ENCODE data around the gene DSCAML1. TPM values are rescaled to one million over a fixed set of nuclear protein-coding genes. Genes with fewer than 3 reads are reported as not detected.

Gene DSCAML1
- total RNA-seq, 1 experiment from 2014 or later: 0.15 TPM

DNA sequence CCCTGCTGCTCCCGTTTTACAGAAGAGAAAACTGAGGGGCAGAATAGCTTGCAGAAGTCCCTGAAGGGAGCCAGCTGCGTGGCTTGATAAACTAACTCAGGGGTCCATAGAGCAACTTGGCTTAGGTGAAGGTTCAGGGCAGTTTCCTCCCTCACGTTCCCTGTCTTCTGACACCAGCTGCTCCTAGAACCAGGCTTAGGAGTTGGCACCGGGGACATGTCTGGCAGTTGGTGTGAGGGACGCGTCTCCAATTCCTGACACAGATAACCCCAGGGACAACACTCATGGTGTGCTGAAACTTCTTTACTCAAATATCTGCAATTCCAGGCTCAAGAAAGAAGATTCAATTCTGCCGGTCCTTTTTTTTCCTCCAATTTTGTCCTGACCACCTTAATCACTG is 85.7 kb downstream of the DSCAML1 start:
- Histone ChIP-seq H3K79me1 (ENCODE audit: insufficient read depth, low read depth, low read length, poor library complexity, severe bottlenecking) (no peaks in the 10 kb centered on the region), H3K4me2 (ENCODE audit: insufficient read depth, insufficient read length, low read length) (no peak overlapping the region), H3K9me3 (ENCODE audit: control insufficient read depth, low read depth, low read length) (no peaks in the 10 kb centered on the region), H3K27me3 (ENCODE audit: insufficient read depth, low read length) (no peaks in the 10 kb centered on the region), H3K14ac (ENCODE audit: insufficient read depth, low read length) (peak overlapping the region; percentile 25; the same call in 1 of the 2 replicates), H3K4me1 (ENCODE audit: insufficient read depth, low read length) (no peaks in the 10 kb centered on the region), H2BK120ac (ENCODE audit: low read depth, low read length, poor library complexity, severe bottlenecking) (no peak overlapping the region), H2BK5ac (ENCODE audit: insufficient read length, low read length) (no peak overlapping the region), H4K8ac (replicated peaks; ENCODE audit: insufficient read length, low read depth, low read length) (no peak overlapping the region), H4K5ac (ENCODE audit: insufficient read length, low read depth, low read length) (no peak overlapping the region), H3K23me2 (ENCODE audit: insufficient read length, low read depth, low read length, poor library complexity, severe bottlenecking) (no peaks in the 10 kb centered on the region), H2BK20ac (ENCODE audit: low read depth, low read length, poor library complexity, severe bottlenecking) (no peak overlapping the region), H3K27ac (ENCODE audit: insufficient read length, low read depth, low read length) (no peak overlapping the region), H3K9ac (ENCODE audit: extremely low read depth, insufficient read length, low read length) (no peak overlapping the region), H3K18ac (ENCODE audit: insufficient read length, low read depth, low read length) (no peak overlapping the region), H2BK15ac (ENCODE audit: low read depth, low read length) (no peak overlapping the region), H3K79me2 (ENCODE audit: insufficient read depth, low read length) (no peaks in the 10 kb centered on the region), H3T11ph (ENCODE audit: low read length) (no peak overlapping the region), H4K91ac (ENCODE audit: insufficient read length, low read depth, low read length) (no peak overlapping the region), H4K20me1 (ENCODE audit: control insufficient read depth, insufficient read depth, insufficient read length) (no peaks in the 10 kb centered on the region), H3K56ac (ENCODE audit: insufficient read length, low read depth, low read length) (no peak overlapping the region), H2BK12ac (ENCODE audit: insufficient read length, low read depth, low read length) (no peak overlapping the region), H2AFZ (ENCODE audit: low read length) (no peak overlapping the region), H2AK5ac (ENCODE audit: insufficient read length, low read length) (no peak overlapping the region), H3K23ac (ENCODE audit: insufficient read length, low read depth, low read length) (no peak overlapping the region), H3K4ac (ENCODE audit: low read depth, low read length) (no peak overlapping the region)
- no peaks in the 10 kb centered on the region for H3K36me3 Mint-ChIP-seq (ENCODE audit: insufficient read depth in 1 of 3, low read depth in 3 of 3)
- peaks cover 29% of the 10 kb centered on the region for H3K27me3 Mint-ChIP-seq (ENCODE audit: low read depth)
- H3K9me3 Mint-ChIP-seq: no peaks in the 10 kb centered on the region
- no peak overlapping the region for H3K27ac Mint-ChIP-seq
- TF ChIP-seq, protein P1, sequence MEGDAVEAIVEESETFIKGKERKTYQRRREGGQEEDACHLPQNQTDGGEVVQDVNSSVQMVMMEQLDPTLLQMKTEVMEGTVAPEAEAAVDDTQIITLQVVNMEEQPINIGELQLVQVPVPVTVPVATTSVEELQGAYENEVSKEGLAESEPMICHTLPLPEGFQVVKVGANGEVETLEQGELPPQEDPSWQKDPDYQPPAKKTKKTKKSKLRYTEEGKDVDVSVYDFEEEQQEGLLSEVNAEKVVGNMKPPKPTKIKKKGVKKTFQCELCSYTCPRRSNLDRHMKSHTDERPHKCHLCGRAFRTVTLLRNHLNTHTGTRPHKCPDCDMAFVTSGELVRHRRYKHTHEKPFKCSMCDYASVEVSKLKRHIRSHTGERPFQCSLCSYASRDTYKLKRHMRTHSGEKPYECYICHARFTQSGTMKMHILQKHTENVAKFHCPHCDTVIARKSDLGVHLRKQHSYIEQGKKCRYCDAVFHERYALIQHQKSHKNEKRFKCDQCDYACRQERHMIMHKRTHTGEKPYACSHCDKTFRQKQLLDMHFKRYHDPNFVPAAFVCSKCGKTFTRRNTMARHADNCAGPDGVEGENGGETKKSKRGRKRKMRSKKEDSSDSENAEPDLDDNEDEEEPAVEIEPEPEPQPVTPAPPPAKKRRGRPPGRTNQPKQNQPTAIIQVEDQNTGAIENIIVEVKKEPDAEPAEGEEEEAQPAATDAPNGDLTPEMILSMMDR (conservative IDR thresholded peaks at IDR 0.05): no peak
- no CpG with 5 or more reads among the region's 7 CpGs for WGBS (ENCODE audit: extremely low coverage, insufficient read length, low lambda C conversion rate)
- no peak overlapping the region for H3K4me3 Mint-ChIP-seq
- DNase-seq: no peak
- peaks cover 10 to 21% of the 10 kb centered on the region in 2 experiments for H3K4me1 Mint-ChIP-seq

All from H9 (cell line).